ENCODE data around the gene CFAP77.

Gene CFAP77

GRCh38 chr9:132451276-132451675 lies 41.3 kb downstream of the CFAP77 start:
- DNase-seq (ENCODE audit: low read depth) = peak; percentile 2

- DNase-seq (ENCODE audit: low read depth) = no peak
Measured at GRCh38 chr9:132456241-132456640, 46.2 kb downstream of the CFAP77 start.

DNA sequence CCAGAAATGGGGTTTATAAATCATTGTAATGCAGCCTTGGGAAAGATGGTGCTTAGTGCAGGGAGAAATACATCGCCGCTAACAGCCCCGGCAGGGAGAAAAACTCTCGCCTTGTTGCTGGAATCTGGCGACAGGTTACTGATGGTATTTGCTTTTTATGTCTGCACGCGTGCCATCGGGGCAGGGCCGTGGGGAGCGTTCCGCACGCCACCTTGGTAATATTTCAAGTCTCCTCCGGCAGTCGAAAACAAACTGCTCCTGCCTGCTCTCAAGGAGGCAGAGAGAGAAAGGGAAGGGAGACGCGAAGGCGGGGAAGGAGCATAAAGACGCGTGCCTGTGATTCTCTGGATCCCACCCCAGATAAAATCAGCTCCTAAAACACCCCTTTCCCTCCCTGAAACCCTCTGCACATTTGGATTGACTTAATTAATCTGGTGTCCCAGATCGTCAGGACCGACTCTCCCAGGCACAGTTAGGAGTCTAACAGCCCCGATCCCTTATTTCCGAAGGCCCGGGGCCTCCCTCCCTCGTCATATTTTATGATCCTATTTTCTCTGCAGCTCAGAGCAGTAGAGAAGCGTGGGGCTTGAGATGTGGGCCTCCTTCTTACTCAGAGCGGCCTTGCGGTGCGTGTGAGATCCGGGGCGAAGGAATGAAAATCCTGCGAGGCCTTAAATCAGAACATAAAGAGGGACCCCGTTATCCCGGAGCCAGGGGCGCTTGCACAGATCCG lies 47.7 kb downstream of the CFAP77 start:
- no peak for DNase-seq (ENCODE audit: low read depth)

GRCh38 chr9:132458432-132458831 lies 48.4 kb downstream of the CFAP77 start:
- DNase-seq (ENCODE audit: low read depth) = no peak

- no peak for DNase-seq (ENCODE audit: low read depth)
Measured at GRCh38 chr9:132459661-132460060, 49.6 kb downstream of the CFAP77 start.

GRCh38 chr9:132460240-132460639 lies 50.2 kb downstream of the CFAP77 start:
- DNase-seq (ENCODE audit: low read depth) = no peak

DNA sequence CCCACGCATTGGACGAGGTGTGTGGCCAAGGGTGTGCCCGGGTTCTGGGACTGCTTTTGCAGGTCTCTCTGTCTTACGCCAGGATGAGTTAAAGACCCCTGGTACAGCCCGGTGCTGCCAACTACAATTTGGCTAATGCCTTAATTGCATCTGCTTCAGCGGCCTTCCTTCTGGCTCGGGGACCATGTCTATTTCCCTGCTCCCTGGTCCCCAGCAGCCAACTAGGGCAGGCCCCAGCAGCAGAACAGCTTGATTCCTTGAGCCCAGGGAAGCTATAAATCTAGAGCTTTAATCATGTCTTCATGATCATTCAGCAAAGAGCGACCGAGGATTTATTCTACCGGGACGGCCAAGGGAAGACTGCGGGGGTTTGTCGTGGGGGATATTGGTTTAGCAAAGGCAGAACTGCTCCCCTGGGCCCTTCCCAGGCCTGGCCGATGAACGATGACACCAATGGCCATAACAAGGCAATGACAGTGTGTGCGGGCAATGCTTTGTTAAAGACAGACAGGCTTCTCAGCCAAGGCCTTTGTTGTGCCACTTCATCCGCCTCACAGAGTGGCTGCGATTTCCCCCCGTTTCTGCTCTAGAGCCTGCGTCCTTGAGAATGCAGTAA lies 51.4 kb downstream of the CFAP77 start:
- no peak for DNase-seq (ENCODE audit: low read depth)

GRCh38 chr9:132461971-132462370 lies 52.0 kb downstream of the CFAP77 start:
- DNase-seq (ENCODE audit: low read depth) = no peak

DNA sequence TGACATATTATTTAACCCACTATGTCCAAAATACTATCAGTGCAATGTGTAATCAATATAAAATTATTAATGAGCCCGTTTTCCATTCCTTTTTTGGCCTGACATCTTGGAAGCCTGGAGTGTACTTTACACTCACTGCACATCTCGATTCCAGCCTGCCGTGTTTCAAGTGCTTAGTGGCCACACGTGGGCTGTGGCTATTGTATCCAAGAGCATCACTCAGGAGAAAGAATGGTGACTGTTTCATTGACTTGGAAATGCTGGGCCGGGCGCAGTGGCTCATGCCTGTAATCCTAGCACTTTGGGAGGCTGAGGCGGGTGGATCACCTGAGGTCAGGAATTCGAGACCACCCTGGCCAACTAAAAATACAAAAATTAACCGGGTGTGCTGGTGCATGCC lies 54.5 kb downstream of the CFAP77 start:
- no peak for DNase-seq (ENCODE audit: low read depth)

DNA sequence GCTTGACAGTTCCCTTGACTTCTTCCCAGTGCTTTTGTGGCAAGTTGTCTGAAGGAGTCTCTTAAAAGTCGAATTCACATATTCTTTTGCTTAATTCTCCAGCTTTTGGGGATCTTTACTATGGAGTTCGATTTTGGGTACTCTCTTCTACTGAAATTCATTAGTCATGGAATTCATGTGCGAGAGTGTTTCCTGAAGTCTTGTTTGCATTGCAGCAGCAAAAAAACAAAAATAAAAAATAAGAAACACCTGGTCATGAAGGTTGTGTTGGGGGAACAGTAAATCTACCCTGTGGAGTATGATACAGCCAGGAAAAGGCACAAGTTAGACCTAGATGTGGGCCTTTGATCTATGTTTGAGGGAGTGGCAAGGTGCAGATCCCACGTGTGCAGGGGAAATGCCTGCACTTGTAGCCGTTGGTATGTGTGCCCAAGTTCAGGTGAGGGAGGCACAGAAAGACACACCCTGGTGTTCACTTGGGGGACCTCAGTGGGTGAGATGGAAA lies 55.2 kb downstream of the CFAP77 start:
- no peak for DNase-seq (ENCODE audit: low read depth)

DNA sequence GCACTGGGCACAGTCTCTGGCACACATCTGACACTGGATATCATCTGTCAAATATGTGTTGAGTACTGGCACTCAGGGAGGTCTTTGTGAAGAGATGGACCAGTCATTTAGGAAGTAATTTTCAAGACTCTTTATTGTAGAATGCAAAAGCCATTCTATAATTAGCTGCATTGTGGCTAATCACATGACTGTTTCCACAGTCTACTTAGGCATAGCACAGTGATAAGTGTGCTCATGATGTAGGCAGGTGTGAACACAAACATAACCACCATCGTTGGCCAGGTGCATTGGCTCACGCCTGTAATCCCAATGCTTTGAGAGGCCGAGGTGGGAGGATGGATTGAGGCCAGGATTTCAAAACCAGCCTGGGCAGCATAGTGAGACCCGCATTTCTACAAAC lies 62.2 kb downstream of the CFAP77 start:
- DNase-seq (ENCODE audit: low read depth) = no peak

DNA sequence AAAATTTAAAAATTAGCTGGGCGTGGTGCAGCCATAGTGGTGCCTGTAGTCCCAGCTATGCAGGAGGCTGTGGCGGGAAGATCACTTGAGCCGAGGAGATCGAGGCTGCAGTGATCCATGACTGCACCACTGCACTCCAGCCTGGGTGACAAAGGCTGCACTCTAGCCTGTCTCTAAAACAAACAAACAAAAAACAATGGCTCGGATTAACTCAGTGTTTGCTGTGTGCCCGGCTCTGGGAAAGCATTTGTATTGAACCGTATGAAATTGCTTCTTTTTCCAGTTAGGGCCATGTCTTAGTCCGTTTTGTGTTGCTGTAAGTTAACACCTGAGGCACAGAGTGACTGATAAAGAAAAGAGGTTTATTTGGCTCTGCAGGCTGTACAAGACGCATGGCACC lies 62.6 kb downstream of the CFAP77 start:
- DNase-seq (ENCODE audit: low read depth) = no peak

DNA sequence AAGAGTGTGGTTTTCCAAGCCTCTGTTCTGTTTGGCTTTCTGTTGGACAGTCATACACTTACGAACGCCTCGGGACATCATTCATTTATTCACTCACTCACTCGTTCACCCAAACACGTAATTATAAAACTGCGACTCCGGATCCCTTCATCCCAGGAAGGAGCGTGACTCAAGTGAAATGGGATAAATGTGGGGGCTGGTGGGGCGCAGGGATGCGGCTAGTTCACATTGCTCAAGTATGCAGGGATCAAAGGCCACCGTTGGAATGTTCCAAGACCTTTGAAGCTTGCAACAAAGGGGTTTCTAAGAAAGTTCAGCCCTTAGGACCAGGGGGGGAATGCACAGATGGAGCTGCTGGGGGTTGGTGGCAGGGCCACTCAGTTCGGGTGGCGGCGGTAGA lies 64.2 kb downstream of the CFAP77 start:
- no peak for DNase-seq (ENCODE audit: low read depth)

DNA sequence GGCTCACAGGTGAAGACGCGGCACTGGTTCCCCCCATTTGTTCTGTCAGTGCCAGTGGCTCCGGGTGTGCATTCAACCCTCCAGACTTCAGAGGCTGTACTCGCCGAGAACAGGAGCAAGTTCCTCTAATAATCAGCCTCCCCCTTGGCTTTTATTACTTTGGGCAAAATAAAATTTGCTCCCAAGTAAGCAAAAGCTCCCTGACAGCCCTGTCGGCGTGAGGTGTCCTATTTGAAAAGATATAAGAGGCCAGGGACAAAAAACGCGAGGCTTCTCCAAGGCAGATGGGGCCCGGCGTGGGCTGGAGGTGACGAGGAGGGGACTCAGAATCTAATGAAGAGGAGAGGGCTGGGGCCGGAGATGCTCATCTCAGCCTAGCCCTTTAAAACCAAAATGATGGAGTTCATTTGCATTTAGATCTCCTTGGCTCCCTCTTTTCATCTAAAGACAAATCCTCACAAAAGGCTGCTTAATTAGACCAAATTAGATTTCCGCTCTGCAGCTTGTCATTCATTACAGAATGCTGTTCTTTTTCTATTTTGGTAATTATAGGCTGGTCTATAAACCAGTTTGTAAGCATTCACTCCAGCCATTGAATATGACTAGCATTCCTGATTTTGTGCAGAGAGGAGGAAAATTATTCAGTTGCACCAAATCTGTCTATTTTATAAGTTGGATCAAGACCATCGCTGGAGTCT lies 68.5 kb downstream of the CFAP77 start:
- DNase-seq (ENCODE audit: low read depth) = no peak

DNA sequence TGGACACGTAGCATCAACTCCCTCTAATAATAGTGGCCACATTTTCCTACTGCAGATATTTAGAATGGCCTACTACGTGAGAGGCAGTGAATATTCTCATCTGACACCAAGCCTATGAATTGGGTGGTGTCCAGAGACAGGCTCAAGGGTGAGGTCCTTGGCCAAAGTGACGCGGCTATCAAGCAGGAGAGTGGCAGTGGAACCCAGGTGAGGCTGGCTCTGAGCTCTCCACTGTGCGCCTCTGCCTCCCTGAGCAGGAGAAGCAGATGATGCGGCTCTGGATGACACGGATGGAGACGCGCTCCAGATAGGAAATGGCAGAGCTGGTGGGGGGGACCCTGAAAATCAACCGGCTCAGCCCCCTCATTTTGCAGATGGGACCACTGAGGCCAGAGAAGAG lies 69.7 kb downstream of the CFAP77 start:
- DNase-seq (ENCODE audit: low read depth) = no peak

DNA sequence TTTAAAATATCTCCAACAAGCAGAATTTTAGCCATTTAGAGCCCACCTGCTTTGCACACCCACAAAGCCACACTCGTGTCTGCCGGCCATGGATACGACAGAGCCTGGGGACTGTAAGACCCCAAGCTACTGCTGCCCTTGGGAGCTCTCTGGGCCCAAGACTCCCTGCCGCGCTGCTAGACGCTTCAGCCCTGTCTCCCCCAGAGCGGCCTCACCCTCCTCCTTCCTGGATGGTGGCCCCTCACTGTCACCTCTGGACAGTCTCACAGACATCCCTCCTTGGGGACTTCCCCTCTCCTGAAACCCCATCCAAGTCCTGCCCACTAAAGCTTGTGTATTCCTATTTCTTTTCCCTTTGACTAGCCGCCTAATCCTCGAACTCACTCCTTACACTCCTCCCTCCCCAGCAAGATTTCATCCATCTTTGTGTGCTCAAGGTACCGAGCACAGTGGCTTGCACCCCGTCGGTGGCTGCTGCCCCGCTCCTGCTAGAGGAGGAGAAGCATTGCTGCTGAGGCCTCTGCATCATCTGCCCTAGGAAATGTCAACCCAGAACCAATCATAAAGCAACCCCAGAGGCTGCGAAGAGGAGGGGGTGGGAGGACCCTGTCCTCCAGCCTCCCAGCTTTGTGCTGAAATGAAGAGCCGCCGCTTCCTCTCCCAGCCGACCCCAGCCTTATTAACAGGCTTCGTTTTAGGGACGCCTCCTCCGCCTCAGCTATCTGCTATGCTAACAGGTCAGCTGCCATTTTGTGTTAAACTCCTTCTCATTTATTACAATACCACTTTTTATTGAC lies 71.2 kb downstream of the CFAP77 start:
- no peak for DNase-seq (ENCODE audit: low read depth)

DNA sequence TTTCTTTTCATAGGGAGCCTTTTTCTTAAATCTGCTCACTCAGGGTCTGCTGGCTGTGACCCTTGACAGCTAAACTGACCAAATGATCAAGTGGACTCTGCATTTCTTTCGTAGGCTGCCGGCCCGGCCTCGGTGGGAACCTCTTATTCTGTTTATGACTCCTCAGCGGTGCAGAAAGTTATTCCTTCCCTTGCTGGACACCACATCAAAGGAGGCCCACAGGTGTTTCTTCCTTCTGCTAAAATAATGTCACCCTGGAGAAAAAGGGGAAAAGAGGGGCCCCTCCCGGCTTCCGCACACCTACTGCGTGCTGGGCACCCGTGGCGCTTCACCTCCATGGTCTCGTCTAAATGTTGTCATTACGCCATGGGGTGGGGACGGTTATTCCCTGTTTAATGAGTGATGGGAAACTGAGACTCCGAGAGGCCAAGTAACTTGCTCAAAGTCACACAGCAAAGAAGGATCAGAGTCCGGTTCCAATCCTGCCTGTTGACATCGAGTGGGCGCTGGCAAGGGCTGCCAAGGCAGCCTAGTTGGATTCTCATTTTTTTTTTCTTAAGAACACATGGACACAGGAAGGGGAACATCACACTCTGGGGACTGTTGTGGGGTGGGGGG lies 72.3 kb downstream of the CFAP77 start:
- no peak for DNase-seq (ENCODE audit: low read depth)

DNA sequence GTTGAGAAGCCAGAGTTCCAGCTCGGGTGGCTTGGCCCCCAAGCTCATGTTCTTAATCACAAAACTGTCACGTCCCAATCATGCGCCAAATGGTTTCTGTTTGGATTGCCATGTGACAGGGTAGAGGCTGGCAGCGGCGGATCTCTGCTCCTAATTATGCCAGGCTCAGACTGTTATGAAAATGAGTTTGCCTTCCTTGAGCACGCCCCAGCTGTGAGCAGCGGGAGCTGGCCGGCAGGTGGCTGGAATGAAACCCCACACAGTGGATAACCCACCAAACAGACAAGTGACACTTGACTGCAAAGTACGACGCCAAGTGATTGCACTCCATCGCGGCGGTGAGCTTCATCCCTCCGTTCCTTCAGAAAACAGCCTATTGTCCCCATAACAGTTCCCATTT lies 75.4 kb downstream of the CFAP77 start:
- no peak for DNase-seq (ENCODE audit: low read depth)

DNA sequence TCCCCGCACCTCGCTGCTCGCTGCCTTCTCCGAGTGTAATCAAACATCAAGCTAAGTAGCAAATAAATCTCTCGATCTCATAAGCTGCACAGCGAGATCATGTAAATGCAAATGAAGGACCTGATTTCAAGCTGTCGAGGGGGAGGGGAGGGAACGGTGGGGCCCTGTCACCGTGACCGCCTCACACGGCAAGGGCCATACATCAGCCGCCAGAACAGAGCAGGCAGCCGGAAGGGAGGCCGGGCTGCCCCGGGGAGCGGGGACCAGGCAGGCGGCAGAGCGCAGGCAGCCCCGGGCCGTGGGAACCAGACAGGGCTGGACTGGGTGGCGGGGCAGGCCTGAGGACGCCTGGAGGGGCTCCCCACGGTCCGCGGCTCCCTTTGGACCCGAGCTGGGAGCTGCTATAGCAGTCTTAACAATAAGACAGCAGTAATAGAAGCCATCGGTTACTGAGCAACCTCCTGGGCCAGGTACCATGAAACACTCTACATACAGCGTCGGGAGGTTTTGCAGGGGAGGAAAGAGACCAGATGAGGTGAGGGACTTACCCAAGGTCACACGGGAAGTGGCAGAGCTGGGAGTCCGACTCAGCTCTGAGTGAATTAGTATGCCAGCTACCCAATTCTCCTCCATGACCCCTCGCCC lies 76.8 kb downstream of the CFAP77 start:
- DNase-seq (ENCODE audit: low read depth) = peak; percentile 19

- DNase-seq (ENCODE audit: low read depth) = no peak
Measured at GRCh38 chr9:132487351-132487791, 77.4 kb downstream of the CFAP77 start.

- DNase-seq (ENCODE audit: low read depth) = no peak
Measured at GRCh38 chr9:132487980-132488535, 78.0 kb downstream of the CFAP77 start.
